ENCODE measurements around the gene CH25H.

DNA sequence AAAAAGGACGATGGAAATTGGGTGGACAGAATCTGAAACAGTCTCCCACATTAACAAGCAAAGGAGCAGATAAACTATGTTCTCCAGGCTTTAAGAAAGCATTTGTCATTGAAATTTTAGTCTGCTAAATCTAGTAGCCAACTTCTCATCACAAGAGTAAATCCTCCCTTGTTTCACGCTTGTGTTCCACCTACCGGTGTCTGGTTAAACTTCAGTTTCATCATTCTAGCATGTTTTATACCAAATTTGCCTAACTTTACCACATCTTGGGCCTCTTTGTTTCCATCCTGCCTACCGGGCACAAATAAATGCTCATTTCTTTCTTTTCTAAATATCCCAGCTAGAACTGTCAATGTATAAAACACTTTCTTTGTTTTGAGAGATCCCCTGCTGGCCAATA lies 38.7 kb upstream of the CH25H start:
- TF ChIP-seq EZH2phosphoT487 (IDR thresholded peaks at IDR 0.05) (no peak), CTCF (IDR thresholded peaks at IDR 0.05) (no peak), EZH2 (IDR thresholded peaks at IDR 0.05) (no peak)

All from neural progenitor cell (in vitro differentiated cells).